Cerebellar nuclear complex (tissue), 1 donor: ENCODE measurements around the gene NCOA1.
A peak's percentile ranks its signal among the peaks of the same experiment; 100 is the strongest.

Experiments
- DNase-seq, 2 experiments: peaks; one replicate each; lab custom pipeline; 2025; lab: John Stamatoyannopoulos, UW

The NCOA1 gene

GRCh38 chr2:24702800-24703199 lies 211.7 kb downstream of the NCOA1 start:
- DNase-seq = no peak

GRCh38 chr2:24704692-24705091 lies 213.6 kb downstream of the NCOA1 start:
- DNase-seq = no peak

GRCh38 chr2:24707143-24707542 lies 216.1 kb downstream of the NCOA1 start:
- DNase-seq = no peak

GRCh38 chr2:24708537-24709152 lies 217.6 kb downstream of the NCOA1 start:
- DNase-seq = no peak

- DNase-seq = no peak
Measured at GRCh38 chr2:24710806-24711205, 219.8 kb downstream of the NCOA1 start.

- no peak for DNase-seq
Measured at GRCh38 chr2:24711865-24712264, 220.8 kb downstream of the NCOA1 start.

- no peak for DNase-seq
Measured at GRCh38 chr2:24712296-24712695, 221.2 kb downstream of the NCOA1 start.

- no peak for DNase-seq
Measured at GRCh38 chr2:24717263-24717951, 226.4 kb downstream of the NCOA1 start.

- no peak for DNase-seq
Measured at GRCh38 chr2:24720310-24720709, 229.3 kb downstream of the NCOA1 start.

GRCh38 chr2:24721470-24721869 lies 230.4 kb downstream of the NCOA1 start:
- DNase-seq = peak; percentile 3 to 32

GRCh38 chr2:24722141-24722790 lies 231.2 kb downstream of the NCOA1 start:
- no peak for DNase-seq

GRCh38 chr2:24723191-24723590 lies 232.1 kb downstream of the NCOA1 start:
- no peak for DNase-seq

- no peak for DNase-seq
Measured at GRCh38 chr2:24723665-24724064, 232.6 kb downstream of the NCOA1 start.

- no peak for DNase-seq
Measured at GRCh38 chr2:24724111-24724775, 233.2 kb downstream of the NCOA1 start.

GRCh38 chr2:24725956-24726355 lies 234.9 kb downstream of the NCOA1 start:
- no peak for DNase-seq

GRCh38 chr2:24730481-24730880 lies 239.4 kb downstream of the NCOA1 start:
- DNase-seq = no peak

- DNase-seq = no peak
Measured at GRCh38 chr2:24731040-24731439, 240.0 kb downstream of the NCOA1 start.

- DNase-seq = no peak
Measured at GRCh38 chr2:24731923-24732322, 240.9 kb downstream of the NCOA1 start.

- no peak for DNase-seq
Measured at GRCh38 chr2:24734741-24735140, 243.7 kb downstream of the NCOA1 start.

- no peak for DNase-seq
Measured at GRCh38 chr2:24739354-24740025, 248.4 kb downstream of the NCOA1 start.

- no peak for DNase-seq
Measured at GRCh38 chr2:24740142-24740541, 249.1 kb downstream of the NCOA1 start.

- no peak for DNase-seq
Measured at GRCh38 chr2:24742730-24743129, 251.7 kb downstream of the NCOA1 start.
